Measurements from ENCODE around the gene CXCL6.

Gene CXCL6

GRCh38 chr4:73836373-73837279, at the start of gene CXCL6:
TSS of gene CXCL6 (plus strand) at chr4:73836678. CDS start at chr4:73836751, 73 bp downstream.
- DNase-seq (ENCODE audit: low spot score) = no peak

DNA sequence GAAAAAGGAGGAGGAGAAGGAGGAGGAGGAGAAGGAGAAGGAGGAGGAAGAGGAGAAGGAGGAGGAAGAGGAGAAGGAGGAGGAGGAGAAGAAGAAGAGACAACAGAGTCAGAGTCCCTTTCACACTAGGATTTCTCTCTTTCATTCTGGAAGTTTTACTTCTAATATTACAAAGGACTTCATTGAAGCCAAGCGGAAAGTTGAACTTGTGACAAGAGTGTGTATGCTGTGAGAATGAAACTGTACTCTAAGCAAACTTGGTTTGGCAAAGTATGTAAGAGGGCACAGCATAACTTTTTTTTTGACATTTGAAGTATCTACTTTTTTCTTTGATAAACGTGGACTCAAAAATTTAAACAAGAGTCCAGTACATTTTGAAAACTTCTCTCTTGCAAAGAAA, 48.1 kb upstream of the CXCL6 start:
- DNase-seq (ENCODE audit: low spot score) = no peak

DNA sequence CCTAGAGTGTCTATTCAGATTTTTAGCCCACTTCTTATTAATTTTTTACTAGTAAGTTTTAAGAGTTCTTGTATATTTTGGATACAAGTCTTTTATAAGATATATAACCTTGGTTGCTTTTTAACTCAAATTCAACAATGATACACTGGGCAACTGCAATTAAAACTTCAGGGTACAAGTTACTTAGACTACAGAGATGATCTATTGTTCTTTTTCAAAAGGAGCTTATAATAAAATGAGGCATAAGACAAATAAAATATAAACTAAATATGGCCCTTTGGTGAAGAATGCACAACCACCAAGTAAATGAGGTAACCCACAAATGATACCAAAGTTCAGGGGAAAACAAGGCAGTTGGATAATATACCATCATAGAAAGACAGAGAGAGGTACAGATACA, 37.6 kb upstream of the CXCL6 start:
- no peak for DNase-seq (ENCODE audit: low spot score)

DNA sequence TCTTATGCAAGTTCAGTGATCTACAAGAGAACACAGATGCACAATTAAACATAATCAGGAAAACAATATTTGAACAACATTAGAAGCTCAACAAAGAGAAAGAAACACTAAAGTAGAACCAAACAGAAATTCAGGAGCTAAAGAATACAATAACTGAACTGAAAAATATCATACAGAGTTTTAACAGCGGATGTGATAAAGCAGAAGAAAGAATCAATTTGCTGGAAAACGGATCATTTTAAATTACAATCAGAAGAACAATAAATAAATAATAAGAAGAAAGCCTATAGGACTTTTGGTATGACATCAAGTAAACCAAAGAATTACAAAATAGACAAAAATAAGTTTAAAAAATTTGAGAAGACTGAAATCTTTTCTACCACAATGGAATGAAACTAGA, 36.3 kb upstream of the CXCL6 start:
- no peak for DNase-seq (ENCODE audit: low spot score)

GRCh38 chr4:73801692-73802091, 34.8 kb upstream of the CXCL6 start:
- no peak for DNase-seq (ENCODE audit: low spot score)

GRCh38 chr4:73803213-73803612, 33.3 kb upstream of the CXCL6 start:
- no peak for DNase-seq (ENCODE audit: low spot score)

DNA sequence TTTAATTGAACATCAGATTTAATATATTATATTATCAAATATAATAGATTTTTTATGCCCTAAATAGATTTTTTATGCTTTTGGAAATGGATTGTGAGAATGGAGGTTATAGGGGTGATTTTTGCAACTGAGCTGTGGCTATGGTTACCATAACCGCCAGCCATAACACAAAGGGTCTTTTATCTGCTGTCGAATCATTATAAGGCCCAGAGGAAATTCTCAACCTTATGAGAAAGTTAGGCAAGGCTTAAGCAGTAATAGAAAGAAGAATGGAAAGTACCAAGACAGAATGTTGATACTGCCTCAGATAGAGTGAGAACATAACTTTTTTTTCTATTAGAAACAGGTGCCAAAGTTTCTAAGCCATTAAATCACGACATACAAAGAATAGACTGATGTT, 26.3 kb upstream of the CXCL6 start:
- no peak for DNase-seq (ENCODE audit: low spot score)

GRCh38 chr4:73811841-73812240, 24.6 kb upstream of the CXCL6 start:
- no peak for DNase-seq (ENCODE audit: low spot score)

GRCh38 chr4:73814679-73815078, 21.8 kb upstream of the CXCL6 start:
- no peak for DNase-seq (ENCODE audit: low spot score)

DNA sequence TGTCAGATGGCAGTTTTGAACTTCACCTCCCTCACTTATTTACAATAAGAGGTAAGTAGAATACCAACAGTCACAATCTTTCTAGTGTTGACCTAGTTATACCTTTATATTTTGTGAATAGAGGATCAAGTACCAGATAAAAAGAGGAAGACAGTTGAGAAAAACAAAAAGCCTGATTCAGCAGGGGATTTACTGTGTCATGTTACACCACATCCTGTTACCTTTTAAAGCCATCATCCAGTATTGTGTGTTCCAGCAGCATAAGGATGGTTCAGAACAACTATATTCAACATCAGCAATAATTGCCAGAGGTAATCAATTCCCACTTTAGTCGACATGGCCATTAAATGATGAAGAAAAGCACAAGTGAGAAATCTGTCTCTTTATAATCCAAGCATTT, 21.3 kb upstream of the CXCL6 start:
- DNase-seq (ENCODE audit: low spot score) = no peak

GRCh38 chr4:73816814-73817213, 19.7 kb upstream of the CXCL6 start:
- DNase-seq (ENCODE audit: low spot score) = no peak

DNA sequence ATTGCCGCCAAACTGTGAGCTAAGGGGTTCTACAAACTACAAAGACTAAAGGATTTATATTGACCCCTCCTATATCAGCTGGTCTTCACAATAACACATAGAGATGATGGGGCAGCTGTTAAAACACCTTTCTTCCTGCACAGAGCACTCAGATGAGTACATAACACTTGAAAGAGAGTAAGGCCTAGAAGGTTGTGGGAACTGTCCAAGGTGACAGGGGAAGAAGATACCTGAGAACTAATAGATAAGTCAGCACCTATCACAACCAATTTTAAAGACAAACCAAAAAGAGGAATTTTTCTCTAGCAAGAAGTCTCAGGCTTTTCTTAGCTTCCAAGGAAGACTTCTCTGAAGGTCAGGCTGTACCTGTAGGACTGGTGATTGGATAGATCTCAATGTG, 19.1 kb upstream of the CXCL6 start:
- no peak for DNase-seq (ENCODE audit: low spot score)

DNA sequence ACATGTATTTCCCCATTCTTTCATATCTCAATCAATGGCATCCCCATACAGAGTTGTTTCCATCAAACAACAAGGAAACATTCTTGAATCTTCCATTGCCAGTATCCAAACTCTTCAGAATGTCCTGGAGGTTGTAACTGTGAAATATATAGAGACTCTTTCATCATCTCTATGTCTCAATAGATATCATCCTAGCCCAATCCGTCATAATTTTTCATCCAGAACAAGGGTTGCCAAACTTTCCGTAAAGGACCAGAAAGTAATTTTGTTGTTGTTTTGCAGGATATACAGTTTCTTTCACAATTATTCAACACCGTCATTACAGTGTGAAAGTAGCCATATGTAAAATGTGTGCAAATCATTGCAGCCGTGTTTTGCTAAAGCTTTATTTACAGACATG, 15.2 kb upstream of the CXCL6 start:
- no peak for DNase-seq (ENCODE audit: low spot score)

GRCh38 chr4:73822389-73822788, 14.1 kb upstream of the CXCL6 start:
- no peak for DNase-seq (ENCODE audit: low spot score)

- DNase-seq (ENCODE audit: low spot score) = peak; percentile 32
These were observed 13.5 kb upstream of the CXCL6 start for GRCh38 chr4:73822812-73823504.

DNA sequence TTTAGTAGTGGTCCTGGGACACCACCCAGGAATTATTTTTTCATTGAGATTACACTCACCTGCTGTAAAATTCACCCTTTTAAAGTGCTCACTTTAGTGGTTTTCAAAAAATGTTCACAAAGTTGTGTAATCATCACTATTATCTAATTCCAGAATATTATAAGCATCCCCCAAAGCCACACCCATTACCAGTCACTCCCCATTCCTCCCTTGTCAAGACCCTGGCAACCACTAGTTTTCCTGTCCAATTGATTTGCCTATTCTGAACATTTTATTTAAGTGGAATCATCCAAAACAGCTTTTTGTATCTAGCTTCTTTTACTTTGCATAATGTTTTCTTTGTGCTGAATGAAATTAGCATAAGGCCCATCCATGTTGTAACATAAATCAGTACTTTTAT, 12.7 kb upstream of the CXCL6 start:
- no peak for DNase-seq (ENCODE audit: low spot score)

- DNase-seq (ENCODE audit: low spot score) = no peak
These were observed 7.5 kb upstream of the CXCL6 start for GRCh38 chr4:73828956-73829355.

DNA sequence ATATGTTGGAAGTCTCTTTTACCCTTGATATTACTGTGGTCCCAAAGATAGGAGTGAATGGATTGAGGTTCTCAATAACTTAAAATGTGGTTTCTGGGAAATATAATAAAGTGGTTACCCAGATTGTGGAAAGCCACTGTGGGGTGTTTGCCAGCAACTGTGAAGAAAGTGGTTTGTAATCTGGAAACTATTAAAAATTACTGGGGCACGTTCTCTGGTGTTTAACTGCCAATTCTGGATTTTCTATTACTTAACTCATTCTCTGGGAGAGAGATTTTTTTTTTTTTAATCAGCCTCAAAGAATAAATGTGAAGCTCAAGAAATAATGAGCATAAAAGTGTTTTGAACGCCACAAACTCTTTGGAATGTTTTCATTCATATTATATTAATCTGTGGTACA, 4.9 kb upstream of the CXCL6 start:
- no peak for DNase-seq (ENCODE audit: low spot score)

- no peak for DNase-seq (ENCODE audit: low spot score)
These were observed 3.7 kb upstream of the CXCL6 start for GRCh38 chr4:73832651-73833237.

DNA sequence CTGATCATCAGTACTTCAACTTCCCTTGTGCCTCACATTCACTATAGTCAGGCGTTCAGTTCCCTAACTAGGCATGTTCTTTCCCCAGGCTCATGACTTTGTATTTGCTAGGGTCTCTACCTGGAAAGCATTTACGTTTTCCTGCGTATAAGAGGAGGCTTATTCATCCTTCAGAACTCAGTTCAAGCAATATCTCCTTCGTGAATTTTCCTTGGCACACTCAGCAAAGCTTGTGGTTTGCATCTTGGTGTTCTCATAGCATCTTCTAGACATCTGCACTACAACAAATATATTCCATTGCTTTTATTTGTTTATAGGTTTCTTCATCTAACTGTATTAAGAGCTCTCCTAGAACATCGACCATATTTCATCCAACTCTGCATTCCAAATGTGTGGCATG, 2.6 kb downstream of the CXCL6 start:
- DNase-seq (ENCODE audit: low spot score) = no peak

DNA sequence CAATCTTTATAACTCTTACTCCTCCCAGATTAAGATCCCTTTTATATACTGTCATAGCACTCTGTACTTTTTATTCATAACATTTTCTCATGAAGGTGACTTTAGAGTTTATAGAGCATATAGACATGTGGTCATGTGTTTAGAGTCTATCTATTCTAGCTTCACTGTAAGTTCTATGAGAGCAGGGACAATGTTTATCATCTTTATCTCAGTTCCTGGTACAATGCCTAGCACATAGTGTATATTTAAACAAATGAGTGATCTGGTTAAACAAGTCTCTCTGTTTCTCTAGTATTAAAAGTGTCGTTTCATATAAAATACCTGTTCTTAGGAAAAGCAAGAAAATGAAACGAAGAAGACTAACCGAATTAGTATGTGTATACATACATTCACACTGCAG, 3.2 kb downstream of the CXCL6 start:
- no peak for DNase-seq (ENCODE audit: low spot score)

GRCh38 chr4:73841243-73841925, 4.9 kb downstream of the CXCL6 start:
- no peak for DNase-seq (ENCODE audit: low spot score)

- no peak for DNase-seq (ENCODE audit: low spot score)
These were observed 6.2 kb downstream of the CXCL6 start for GRCh38 chr4:73842696-73843095.
